ENCODE results near the gene MUC4. TPM values are rescaled to one million over a fixed set of nuclear protein-coding genes. Genes with fewer than 3 reads are reported as not detected.

The MUC4 gene
- total and polyA plus RNA-seq, 4 donors: not detected

DNA sequence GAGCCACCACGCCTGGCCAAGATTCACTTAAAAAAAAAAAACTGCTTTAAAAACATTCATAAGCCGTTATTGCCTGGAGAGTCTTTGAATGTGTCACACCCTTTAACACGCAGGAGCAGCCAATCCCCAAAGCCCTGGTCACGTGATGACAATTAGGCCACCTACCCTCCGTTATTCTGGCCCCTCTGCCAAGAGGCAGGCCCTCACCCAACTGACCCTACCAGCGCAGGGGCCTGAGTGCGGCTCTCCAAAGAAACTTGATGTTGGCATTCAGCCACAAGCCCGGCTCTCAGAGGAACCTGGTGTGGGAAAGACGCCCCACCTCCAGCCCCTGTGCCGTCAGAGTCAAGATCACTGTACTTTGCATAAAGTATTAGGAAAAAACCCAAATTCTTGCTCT lies 11.6 kb upstream of the MUC4 start (continued):
- TF ChIP-seq, protein P1, sequence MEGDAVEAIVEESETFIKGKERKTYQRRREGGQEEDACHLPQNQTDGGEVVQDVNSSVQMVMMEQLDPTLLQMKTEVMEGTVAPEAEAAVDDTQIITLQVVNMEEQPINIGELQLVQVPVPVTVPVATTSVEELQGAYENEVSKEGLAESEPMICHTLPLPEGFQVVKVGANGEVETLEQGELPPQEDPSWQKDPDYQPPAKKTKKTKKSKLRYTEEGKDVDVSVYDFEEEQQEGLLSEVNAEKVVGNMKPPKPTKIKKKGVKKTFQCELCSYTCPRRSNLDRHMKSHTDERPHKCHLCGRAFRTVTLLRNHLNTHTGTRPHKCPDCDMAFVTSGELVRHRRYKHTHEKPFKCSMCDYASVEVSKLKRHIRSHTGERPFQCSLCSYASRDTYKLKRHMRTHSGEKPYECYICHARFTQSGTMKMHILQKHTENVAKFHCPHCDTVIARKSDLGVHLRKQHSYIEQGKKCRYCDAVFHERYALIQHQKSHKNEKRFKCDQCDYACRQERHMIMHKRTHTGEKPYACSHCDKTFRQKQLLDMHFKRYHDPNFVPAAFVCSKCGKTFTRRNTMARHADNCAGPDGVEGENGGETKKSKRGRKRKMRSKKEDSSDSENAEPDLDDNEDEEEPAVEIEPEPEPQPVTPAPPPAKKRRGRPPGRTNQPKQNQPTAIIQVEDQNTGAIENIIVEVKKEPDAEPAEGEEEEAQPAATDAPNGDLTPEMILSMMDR (IDR thresholded peaks at IDR 0.05; ENCODE audit: low read depth, low read length, missing input control): no peak

GRCh38 chr3:195822131-195822696 lies 10.5 kb upstream of the MUC4 start:
- H3K27ac ChIP-seq (ENCODE audit: low read depth in 1 of 2, low read length in 2 of 2): no peak overlapping the region

More at GRCh38 chr3:195822131-195822696, 10.5 kb upstream of the MUC4 start:
- no peak for TF ChIP-seq ATF3 (IDR thresholded peaks at IDR 0.05)
- no peak for TF ChIP-seq HNF4G (IDR thresholded peaks at IDR 0.05)
- no peak for TF ChIP-seq YY1 (IDR thresholded peaks at IDR 0.05)
- TF ChIP-seq REST (IDR thresholded peaks at IDR 0.05): no peak
- TF ChIP-seq SP1 (IDR thresholded peaks at IDR 0.05): no peak
- no peak for TF ChIP-seq TAF1 (conservative IDR thresholded peaks at IDR 0.05)
- no peak for TF ChIP-seq JUND (IDR thresholded peaks at IDR 0.05)
- no peak for TF ChIP-seq GABPA (IDR thresholded peaks at IDR 0.05 in 1 of 2, conservative IDR thresholded peaks at IDR 0.05 in 1 of 2)
- TF ChIP-seq, protein P2, sequence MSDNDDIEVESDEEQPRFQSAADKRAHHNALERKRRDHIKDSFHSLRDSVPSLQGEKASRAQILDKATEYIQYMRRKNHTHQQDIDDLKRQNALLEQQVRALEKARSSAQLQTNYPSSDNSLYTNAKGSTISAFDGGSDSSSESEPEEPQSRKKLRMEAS (IDR thresholded peaks at IDR 0.05): no peak
- TF ChIP-seq EGR1 (IDR thresholded peaks at IDR 0.05; ENCODE audit: low read depth in 2 of 2): no peak
- TF ChIP-seq FOXA2 (IDR thresholded peaks at IDR 0.05): no peak
- TF ChIP-seq FOXA1 (IDR thresholded peaks at IDR 0.05): no peak
- H3K36me3 ChIP-seq (ENCODE audit: control insufficient read depth in 4 of 4, insufficient read depth in 3 of 4, low read depth in 1 of 4, low read length in 3 of 4): no peaks in the 10 kb centered on the region
- H3K4me3 ChIP-seq (ENCODE audit: low read depth in 1 of 3, low read length in 3 of 3): no peak overlapping the region
- DNase-seq (ENCODE audit: low spot score): no peak
- no peak overlapping the region for H3K9ac ChIP-seq (ENCODE audit: low read depth in 1 of 2, low read length in 2 of 2)
- peaks cover 0 to 4% (median 0%) of the 10 kb centered on the region in 4 donors for H3K4me1 ChIP-seq (ENCODE audit: control insufficient read depth in 4 of 4, insufficient read depth in 4 of 4, low read length in 3 of 4)
- 88% methylated on average over 16 of the region's 16 CpGs for WGBS
- no peaks in the 10 kb centered on the region for H3K27me3 ChIP-seq (ENCODE audit: control insufficient read depth in 4 of 4, insufficient read depth in 4 of 4, low read length in 3 of 4)
- no peaks in the 10 kb centered on the region for H3K9me3 ChIP-seq (ENCODE audit: control insufficient read depth in 4 of 4, low read length in 3 of 4)

Data from liver (tissue), 9 donors.